ENCODE data around the gene GRM2.

- TF ChIP-seq PHF8 (conservative IDR thresholded peaks at IDR 0.05; ENCODE audit: low read depth, low read length) (no peak), RNF2 (IDR thresholded peaks at IDR 0.05; ENCODE audit: borderline replicate concordance, low read depth, low read length, missing control alignments, poor library complexity, severe bottlenecking) (no peak)
Observed at GRCh38 chr3:51657234-51657633, 49.6 kb upstream of the GRM2 start.

All from H1 (cell line).